HCT116 (cell line): ENCODE data around the gene TTLL9. TPM values are rescaled to one million over a fixed set of nuclear protein-coding genes. Genes with fewer than 3 reads are reported as not detected.

Experiments used
- ATAC-seq: fragments of 200-7000 bp; cut with Tn5 transposase; 2 replicates; pipeline ENCODE4 v1.9.1; 2020; ENCODE audit warnings: mild to moderate bottlenecking, moderate library complexity
- BruUV-seq: library from RNA; stranded (reverse); fragments of 400-500 nt; replicated peaks from 2 replicates; lab custom pipeline; 2021; lab: Mats Ljungman, UMichigan
- CTCF ChIA-PET: fragments of 300-600 bp; sonication (Branson Sonifier 250); formaldehyde crosslinking; loops from one replicate; lab custom pipeline; 2021; ENCODE audit warnings: antibody characterized with exemption; lab: Charles Lee
- POLR2A ChIA-PET: fragments of 300-600, 350-600 bp; sonication (Branson Sonifier 250); formaldehyde crosslinking; loops from one replicate; lab custom pipeline; 2021; ENCODE audit warnings: antibody characterized with exemption; lab: Charles Lee
- RAD21 ChIA-PET, 2 experiments: fragments of 300-600 bp; sonication (Branson Sonifier 250); formaldehyde crosslinking; loops; one replicate each; lab custom pipeline; 2023; ENCODE audit warnings: low total read pairs in 2 of 2; ENCODE audit not compliant: uncharacterized antibody in 2 of 2, unreplicated experiment in 2 of 2, low non-redundant PET in 1 of 2; lab: Charles Lee
- DNase-seq: peaks from one replicate; pipeline ENCODE4 v3.0.0-alpha.2; 2010; ENCODE audit warnings: low read depth, low spot score
- H2AFZ ChIP-seq: fragments of 200-600 bp; shearing (Covaris generic), sonication (generic); 2 replicates; pipeline ENCODE4 v1.6.1; 2017; ENCODE audit warnings: low read depth, mixed run types, mixed read lengths, antibody characterized with exemption, low read length; ENCODE audit not compliant: poor library complexity, severe bottlenecking
- H3K27ac ChIP-seq: 2 replicates; pipeline ENCODE4 v1.5.1; 2012; ENCODE audit warnings: low read depth, low read length
- H3K27me3 ChIP-seq: fragments of 200-600 bp; sonication (generic); 2 replicates; pipeline ENCODE4 v1.6.1; 2016; ENCODE audit warnings: mixed run types, low read length, mixed read lengths; ENCODE audit not compliant: insufficient read depth
- H3K36me3 ChIP-seq, 2 experiments: fragments of 200-500 bp in 1 of 2; fragments of 200-600 bp in 1 of 2; sonication (Bioruptor generic) in 1 of 2; sonication (generic) in 1 of 2; 2 replicates each; pipeline versions ENCODE4 v1.5.1 to v1.6.1; 2014 to 2016; ENCODE audit warnings: low read length in 2 of 2, inconsistent platforms in 1 of 2, mixed read lengths in 1 of 2, mixed run types in 1 of 2; ENCODE audit not compliant: insufficient read depth in 2 of 2, control insufficient read depth in 1 of 2
- H3K4me1 ChIP-seq, 2 experiments: fragments of 200-600 bp in 1 of 2; sonication (generic) in 1 of 2; 2 replicates each; pipeline versions ENCODE4 v1.5.1 to v1.6.1; 2012 to 2017; ENCODE audit warnings: low read length in 2 of 2, inconsistent platforms in 1 of 2, mild to moderate bottlenecking in 1 of 2, mixed read lengths in 1 of 2, mixed run types in 1 of 2, moderate library complexity in 1 of 2; ENCODE audit not compliant: insufficient read depth in 2 of 2, control insufficient read depth in 1 of 2
- H3K4me2 ChIP-seq: fragments of 200-600 bp; sonication (generic); 2 replicates; pipeline ENCODE4 v1.6.1; 2017; ENCODE audit warnings: mixed run types, low read length, mixed read lengths
- H3K4me3 ChIP-seq, 2 experiments: fragments of 200-600 bp in 1 of 2; sonication (generic) in 1 of 2; replicated peaks in 1 of 2; 2 replicates each; pipeline ENCODE4 v1.5.1; 2011 to 2016; ENCODE audit warnings: low read length in 2 of 2, control low read depth in 1 of 2, low read depth in 1 of 2, mild to moderate bottlenecking in 1 of 2, mixed read lengths in 1 of 2, mixed run types in 1 of 2
- H3K79me2 ChIP-seq: fragments of 200-600 bp; sonication (generic); 2 replicates; pipeline ENCODE4 v1.6.1; 2017; ENCODE audit warnings: mild to moderate bottlenecking, mixed run types, low read length, moderate library complexity, mixed read lengths; ENCODE audit not compliant: insufficient read depth
- H3K9ac ChIP-seq: fragments of 200-600 bp; sonication (generic); 2 replicates; pipeline ENCODE4 v1.6.1; 2016; ENCODE audit warnings: low read length, mixed read lengths
- H3K9me2 ChIP-seq: fragments of 200-600 bp; sonication (generic), shearing (Covaris generic); 2 replicates; pipeline ENCODE4 v1.6.1; 2017; ENCODE audit warnings: mixed run types, mild to moderate bottlenecking, moderate library complexity; ENCODE audit not compliant: insufficient read depth
- H3K9me3 ChIP-seq, 2 experiments: fragments of 200-500 bp in 1 of 2; fragments of 200-600 bp in 1 of 2; sonication (Bioruptor generic) in 1 of 2; sonication (generic) in 1 of 2; 2 replicates each; pipeline ENCODE4 v1.6.1; 2014 to 2017; ENCODE audit warnings: low read length in 2 of 2, mixed read lengths in 2 of 2, inconsistent platforms in 1 of 2, low read depth in 1 of 2, mild to moderate bottlenecking in 1 of 2, mixed run types in 1 of 2, moderate library complexity in 1 of 2; ENCODE audit not compliant: control insufficient read depth in 1 of 2, insufficient read depth in 1 of 2
- H4K20me1 ChIP-seq: fragments of 200-600 bp; sonication (generic), shearing (Covaris generic); 2 replicates; pipeline ENCODE4 v1.6.1; 2017; ENCODE audit warnings: mixed run types, mild to moderate bottlenecking, moderate library complexity; ENCODE audit not compliant: insufficient read depth
- CBX3 ChIP-seq: IDR thresholded peaks from 2 replicates; pipeline ENCODE4 v1.6.1; 2012; ENCODE audit warnings: low read depth
- CEBPB ChIP-seq: IDR thresholded peaks from 2 replicates; pipeline ENCODE4 v1.6.1; 2012; ENCODE audit warnings: low read depth
- EGR1 ChIP-seq: IDR thresholded peaks from 2 replicates; pipeline ENCODE4 v1.6.1; 2012; ENCODE audit warnings: low read depth
- EZH2 ChIP-seq: fragments of 200-600 bp; sonication (generic); IDR thresholded peaks from 2 replicates; pipeline ENCODE4 v1.6.1; 2017; ENCODE audit warnings: antibody characterized with exemption, mixed run types
- POLR2AphosphoS5 ChIP-seq: IDR thresholded peaks from 2 replicates; pipeline ENCODE4 v1.6.1; 2011; ENCODE audit warnings: mild to moderate bottlenecking, low read depth, low read length, moderate library complexity
- RAD21 ChIP-seq: IDR thresholded peaks from 2 replicates; pipeline ENCODE4 v1.6.1; 2012; ENCODE audit warnings: low read depth, mild to moderate bottlenecking
- SIN3A ChIP-seq: IDR thresholded peaks from 2 replicates; pipeline ENCODE4 v1.6.1; 2012; ENCODE audit warnings: low read depth
- SP1 ChIP-seq: IDR thresholded peaks from 2 replicates; pipeline ENCODE4 v1.6.1; 2012; ENCODE audit warnings: low read depth
- SRF ChIP-seq: IDR thresholded peaks from 2 replicates; pipeline ENCODE4 v1.6.1; 2012; ENCODE audit warnings: low read depth
- TCF7L2 ChIP-seq: IDR thresholded peaks from 2 replicates; pipeline ENCODE4 v1.7.0; 2011; ENCODE audit warnings: borderline replicate concordance, inconsistent platforms; ENCODE audit not compliant: insufficient read depth, insufficient read length; ENCODE audit errors: extremely low read depth
- ZFX ChIP-seq: fragments of 450-650 bp; IDR thresholded peaks from 2 replicates; pipeline ENCODE4 v1.6.1; 2017
- ZNF274 ChIP-seq: fragments of 200-500 bp; sonication (Bioruptor generic); IDR thresholded peaks from 2 replicates; pipeline ENCODE4 v1.6.1; 2014; ENCODE audit warnings: mild to moderate bottlenecking, low read depth, low read length, inconsistent platforms
- intact Hi-C: fragments of 100-400 bp; cut with micrococcal nuclease; formaldehyde crosslinking; loops from 2 replicates; pipeline ENCODE4 v1.10.0; 2022
- total RNA-seq: library from RNA; stranded (reverse); gene quantifications from one replicate; pipeline ENCODE4 v1.2.1, GENCODE V29; 2021; ENCODE audit not compliant: unreplicated experiment
- TF ChIP-seq, protein P1 (sequence below): IDR thresholded peaks from 2 replicates; pipeline ENCODE4 v1.6.1; 2012
- TF ChIP-seq, protein P2 (sequence below): IDR thresholded peaks from 2 replicates; pipeline ENCODE4 v1.6.1; 2011; ENCODE audit warnings: mild to moderate bottlenecking, low read length, moderate library complexity; ENCODE audit not compliant: insufficient replicate concordance; ENCODE audit errors: extremely low read depth
- TF ChIP-seq, protein P3 (sequence below): IDR thresholded peaks from 2 replicates; pipeline ENCODE4 v1.6.1; 2012; ENCODE audit warnings: low read depth

TTLL9 gene
- total RNA-seq, 1 experiment from 2014 or later, result not detected

DNA sequence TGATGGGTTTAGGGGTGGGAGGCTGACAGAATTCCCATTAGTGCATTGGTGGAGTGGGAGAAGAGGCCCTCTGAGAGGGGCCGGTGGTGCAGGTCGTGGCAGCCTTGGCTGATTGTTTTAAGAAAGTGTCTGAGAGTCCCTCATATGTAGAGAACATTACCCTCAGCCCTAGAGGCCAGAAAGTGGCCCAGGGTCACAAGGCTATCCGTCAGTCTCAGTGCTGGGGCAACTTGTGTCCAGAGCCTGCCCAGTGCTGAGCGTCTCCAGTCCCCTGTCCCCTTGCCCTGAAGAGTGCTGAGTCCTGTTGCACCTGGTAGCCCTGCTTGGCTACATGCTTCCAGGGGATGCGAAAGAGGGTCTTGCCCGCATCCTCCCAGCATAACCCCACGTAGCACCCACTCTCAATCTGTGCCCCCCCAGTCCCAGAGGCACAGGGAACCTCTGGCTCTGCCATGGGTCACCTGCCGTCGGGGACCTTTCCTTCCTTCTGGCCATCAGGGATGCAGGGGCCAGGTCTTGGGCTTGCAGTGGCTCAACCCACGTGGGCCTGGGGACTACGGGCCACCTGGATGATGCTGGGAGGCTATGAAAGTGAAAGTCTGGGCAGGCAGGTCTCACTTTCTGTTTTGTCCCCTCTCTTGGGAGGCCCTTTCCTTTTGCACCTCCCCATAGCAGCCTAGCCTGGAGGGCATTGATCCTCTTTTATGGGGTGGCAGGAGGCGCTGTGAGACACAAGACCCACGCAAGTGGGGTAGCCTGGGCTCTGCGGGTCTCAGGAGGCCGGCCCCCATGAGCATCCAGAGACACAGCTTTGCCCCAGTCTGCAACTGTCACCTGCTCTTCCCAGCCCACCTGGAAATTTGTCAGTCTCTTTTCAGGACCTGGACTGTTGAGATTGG lies 12.3 kb upstream of the TTLL9 start:
- intact Hi-C loops, result no loop called here
- H3K27me3 ChIP-seq, result no peaks in the 10 kb centered on the region; the same call in 1 of the 2 replicates
- H4K20me1 ChIP-seq, result no peaks in the 10 kb centered on the region
- no peak for DNase-seq
- H2AFZ ChIP-seq, result no peak overlapping the region
- RAD21 ChIA-PET, result no interaction called here
- no peak for ATAC-seq
- H3K9ac ChIP-seq, result no peak overlapping the region
- no peak overlapping the region for H3K4me3 ChIP-seq
- H3K79me2 ChIP-seq, result no peaks in the 10 kb centered on the region
- H3K9me2 ChIP-seq, result no peaks in the 10 kb centered on the region
- BruUV-seq, result no TSS peak
- TF ChIP-seq CBX3, result no peak
- no peak for TF ChIP-seq EGR1
- no peak for TF ChIP-seq ZFX
- TF ChIP-seq, protein P1, sequence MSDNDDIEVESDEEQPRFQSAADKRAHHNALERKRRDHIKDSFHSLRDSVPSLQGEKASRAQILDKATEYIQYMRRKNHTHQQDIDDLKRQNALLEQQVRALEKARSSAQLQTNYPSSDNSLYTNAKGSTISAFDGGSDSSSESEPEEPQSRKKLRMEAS, result no peak
- TF ChIP-seq, all 23 proteins: peak for 0
- ChIA-PET POLR2A (no interaction called here), CTCF (no interaction called here)
- H3K4me1 ChIP-seq, result peaks cover 15 to 20% of the 10 kb centered on the region in 2 experiments; a peak in 3 of 4 replicates
- H3K4me2 ChIP-seq, result no peak overlapping the region
- H3K36me3 ChIP-seq, result no peaks in the 10 kb centered on the region
- H3K27ac ChIP-seq, result no peak overlapping the region
- no peaks in the 10 kb centered on the region for H3K9me3 ChIP-seq

DNA sequence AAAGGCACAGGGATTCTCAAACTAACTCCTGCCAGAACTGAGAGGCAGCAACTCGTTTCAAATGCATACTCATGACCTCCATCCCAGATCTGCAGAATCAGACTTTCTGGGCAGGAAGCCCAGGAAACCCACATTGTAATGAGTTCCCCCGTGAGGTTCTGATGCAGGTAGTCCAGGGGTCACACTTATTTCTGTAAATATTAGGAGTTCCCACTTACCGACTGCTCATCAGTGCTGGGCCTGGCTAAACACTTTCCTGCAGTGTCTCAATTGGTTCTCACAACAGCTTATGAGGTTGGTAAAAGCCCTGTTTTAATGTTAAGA lies 11.7 kb upstream of the TTLL9 start:
- Histone ChIP-seq H2AFZ (no peak overlapping the region), H4K20me1 (no peaks in the 10 kb centered on the region), H3K9ac (no peak overlapping the region), H3K27me3 (no peaks in the 10 kb centered on the region; the same call in 1 of the 2 replicates), H3K9me2 (no peaks in the 10 kb centered on the region), H3K4me1 (peaks cover 15 to 20% of the 10 kb centered on the region in 2 experiments; a peak in 3 of 4 replicates), H3K9me3 (no peaks in the 10 kb centered on the region), H3K27ac (no peak overlapping the region), H3K36me3 (no peaks in the 10 kb centered on the region), H3K4me2 (no peak overlapping the region), H3K4me3 (no peak overlapping the region), H3K79me2 (no peaks in the 10 kb centered on the region)
- DNase-seq, result no peak
- no TSS peak for BruUV-seq
- ChIA-PET RAD21 (no interaction called here), POLR2A (no interaction called here), CTCF (interaction anchor here (2.0 kb wide), 1 partner anchor 93 kb away, joined by 9 read pairs; the partner anchor contains the start of gene PDRG1)
- ATAC-seq, result no peak
- intact Hi-C loops, result no loop called here
- no peak for TF ChIP-seq TCF7L2
- TF ChIP-seq ZNF274, result no peak
- no peak for TF ChIP-seq SRF
- TF ChIP-seq, protein P2, sequence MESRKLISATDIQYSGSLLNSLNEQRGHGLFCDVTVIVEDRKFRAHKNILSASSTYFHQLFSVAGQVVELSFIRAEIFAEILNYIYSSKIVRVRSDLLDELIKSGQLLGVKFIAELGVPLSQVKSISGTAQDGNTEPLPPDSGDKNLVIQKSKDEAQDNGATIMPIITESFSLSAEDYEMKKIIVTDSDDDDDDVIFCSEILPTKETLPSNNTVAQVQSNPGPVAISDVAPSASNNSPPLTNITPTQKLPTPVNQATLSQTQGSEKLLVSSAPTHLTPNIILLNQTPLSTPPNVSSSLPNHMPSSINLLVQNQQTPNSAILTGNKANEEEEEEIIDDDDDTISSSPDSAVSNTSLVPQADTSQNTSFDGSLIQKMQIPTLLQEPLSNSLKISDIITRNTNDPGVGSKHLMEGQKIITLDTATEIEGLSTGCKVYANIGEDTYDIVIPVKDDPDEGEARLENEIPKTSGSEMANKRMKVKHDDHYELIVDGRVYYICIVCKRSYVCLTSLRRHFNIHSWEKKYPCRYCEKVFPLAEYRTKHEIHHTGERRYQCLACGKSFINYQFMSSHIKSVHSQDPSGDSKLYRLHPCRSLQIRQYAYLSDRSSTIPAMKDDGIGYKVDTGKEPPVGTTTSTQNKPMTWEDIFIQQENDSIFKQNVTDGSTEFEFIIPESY, result no peak
- TF ChIP-seq SP1, result no peak
- no peak for TF ChIP-seq POLR2AphosphoS5
- TF ChIP-seq, protein P3, sequence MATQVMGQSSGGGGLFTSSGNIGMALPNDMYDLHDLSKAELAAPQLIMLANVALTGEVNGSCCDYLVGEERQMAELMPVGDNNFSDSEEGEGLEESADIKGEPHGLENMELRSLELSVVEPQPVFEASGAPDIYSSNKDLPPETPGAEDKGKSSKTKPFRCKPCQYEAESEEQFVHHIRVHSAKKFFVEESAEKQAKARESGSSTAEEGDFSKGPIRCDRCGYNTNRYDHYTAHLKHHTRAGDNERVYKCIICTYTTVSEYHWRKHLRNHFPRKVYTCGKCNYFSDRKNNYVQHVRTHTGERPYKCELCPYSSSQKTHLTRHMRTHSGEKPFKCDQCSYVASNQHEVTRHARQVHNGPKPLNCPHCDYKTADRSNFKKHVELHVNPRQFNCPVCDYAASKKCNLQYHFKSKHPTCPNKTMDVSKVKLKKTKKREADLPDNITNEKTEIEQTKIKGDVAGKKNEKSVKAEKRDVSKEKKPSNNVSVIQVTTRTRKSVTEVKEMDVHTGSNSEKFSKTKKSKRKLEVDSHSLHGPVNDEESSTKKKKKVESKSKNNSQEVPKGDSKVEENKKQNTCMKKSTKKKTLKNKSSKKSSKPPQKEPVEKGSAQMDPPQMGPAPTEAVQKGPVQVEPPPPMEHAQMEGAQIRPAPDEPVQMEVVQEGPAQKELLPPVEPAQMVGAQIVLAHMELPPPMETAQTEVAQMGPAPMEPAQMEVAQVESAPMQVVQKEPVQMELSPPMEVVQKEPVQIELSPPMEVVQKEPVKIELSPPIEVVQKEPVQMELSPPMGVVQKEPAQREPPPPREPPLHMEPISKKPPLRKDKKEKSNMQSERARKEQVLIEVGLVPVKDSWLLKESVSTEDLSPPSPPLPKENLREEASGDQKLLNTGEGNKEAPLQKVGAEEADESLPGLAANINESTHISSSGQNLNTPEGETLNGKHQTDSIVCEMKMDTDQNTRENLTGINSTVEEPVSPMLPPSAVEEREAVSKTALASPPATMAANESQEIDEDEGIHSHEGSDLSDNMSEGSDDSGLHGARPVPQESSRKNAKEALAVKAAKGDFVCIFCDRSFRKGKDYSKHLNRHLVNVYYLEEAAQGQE, result no peak
- TF ChIP-seq EZH2, result no peak
- no peak for TF ChIP-seq CEBPB
- no peak for TF ChIP-seq RAD21
- TF ChIP-seq SIN3A, result no peak
